Medulla oblongata (tissue), 1 donor: ENCODE measurements around the gene SLX4IP.
A peak's percentile ranks its signal among the peaks of the same experiment; 100 is the strongest.

ENCODE experiments used
- DNase-seq: peaks from one replicate; pipeline ENCODE4 v3.0.0-alpha.2; 2015; ENCODE audit errors: extremely low spot score

Gene SLX4IP

DNA sequence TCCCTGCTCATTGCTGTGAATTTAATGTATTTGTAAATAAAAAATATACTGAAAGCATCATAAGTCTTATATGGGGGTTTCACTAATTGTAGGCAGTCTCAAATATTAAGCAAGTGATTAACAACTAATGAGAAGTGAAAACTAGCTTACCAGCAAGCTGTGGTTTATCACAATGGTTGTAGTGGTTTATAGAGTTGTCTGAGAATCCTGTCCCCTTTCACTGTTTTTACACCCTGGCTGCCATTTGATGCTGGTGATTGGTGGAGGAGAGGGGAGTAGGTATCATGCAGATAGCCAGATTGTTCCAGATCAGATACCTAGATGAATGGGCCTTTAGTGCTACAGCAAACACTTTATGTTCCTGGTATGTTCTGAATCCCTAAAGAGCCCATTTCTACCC lies 7.1 kb upstream of the SLX4IP start:
- no peak for DNase-seq

- no peak for DNase-seq
Observed at GRCh38 chr20:10429443-10429981, 5.6 kb upstream of the SLX4IP start.

- DNase-seq: no peak
Observed at GRCh38 chr20:10430000-10430466, 5.1 kb upstream of the SLX4IP start.

DNA sequence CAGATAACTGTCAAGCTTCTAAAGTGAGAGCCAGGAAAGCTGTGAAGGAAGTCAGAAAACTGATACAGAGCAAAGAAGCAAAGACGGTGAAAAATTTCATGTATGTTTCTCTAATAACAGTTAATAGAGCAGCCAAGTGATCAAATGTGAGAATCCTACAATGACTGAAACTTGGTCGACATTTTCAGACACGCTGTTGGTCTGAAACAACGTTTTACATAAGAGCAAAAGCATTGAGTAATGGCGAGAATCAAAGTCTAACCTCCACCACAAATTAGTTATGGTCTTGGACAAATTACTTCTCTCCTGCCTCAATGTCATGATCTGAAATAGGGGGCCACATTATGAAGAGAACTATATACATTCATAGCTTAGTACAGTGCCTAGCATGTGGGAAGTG lies 4.4 kb upstream of the SLX4IP start:
- no peak for DNase-seq

DNA sequence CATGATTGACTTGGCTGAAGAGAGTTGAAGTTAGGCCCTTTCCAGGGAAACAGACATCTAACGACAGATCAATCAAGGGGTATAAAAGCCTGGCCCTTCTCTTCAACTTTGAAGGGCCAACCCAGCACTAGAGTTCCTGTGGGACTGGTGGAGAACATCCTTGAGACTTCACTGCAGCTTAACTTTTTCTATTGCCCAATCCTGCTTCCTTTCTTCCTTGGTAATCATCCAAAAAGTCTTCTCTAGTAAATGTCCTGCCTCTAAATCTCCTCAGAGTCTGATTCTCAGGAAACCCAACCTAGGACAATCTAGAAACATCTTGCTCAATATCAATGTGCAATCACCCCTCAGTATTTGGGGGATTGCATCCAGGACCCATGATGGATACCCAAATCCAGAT lies 3.0 kb upstream of the SLX4IP start:
- no peak for DNase-seq

DNA sequence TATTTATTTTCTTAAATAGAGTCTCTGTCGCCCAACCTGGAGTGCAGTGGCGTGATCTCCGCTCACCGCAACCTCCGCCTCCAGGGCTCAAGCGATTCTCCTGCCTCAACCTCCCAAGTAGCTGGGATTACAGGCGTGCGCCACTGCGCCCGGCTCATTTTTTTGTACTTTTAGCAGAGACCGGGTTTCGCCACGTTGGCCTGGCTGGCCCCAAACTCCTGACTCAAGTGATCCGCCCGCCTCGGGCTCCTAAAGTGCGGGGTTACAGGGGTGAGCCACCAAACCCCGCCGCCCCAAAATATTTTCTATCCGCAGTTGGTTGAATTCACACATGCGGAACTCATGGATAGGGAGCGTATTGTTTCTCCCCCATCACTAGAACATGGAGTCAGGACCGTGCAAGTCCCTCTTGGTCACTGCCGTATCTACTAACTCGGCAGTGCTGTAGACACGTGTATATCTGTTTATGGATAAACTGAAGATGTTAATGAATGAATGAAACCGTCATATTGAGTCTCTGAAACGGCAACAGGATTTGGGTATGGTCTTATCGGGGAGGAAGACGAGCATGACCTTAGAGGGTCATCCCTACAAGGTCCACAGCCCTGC lies 2.0 kb upstream of the SLX4IP start:
- no peak for DNase-seq

- peak; percentile 90 for DNase-seq
Observed at GRCh38 chr20:10433623-10434466, 1.3 kb upstream of the SLX4IP start, which contains the start of gene MKKS. Gene MKKS (minus strand): TSS chr20:10434222. CDS start chr20:10413514, 20,708 bp downstream.

DNA sequence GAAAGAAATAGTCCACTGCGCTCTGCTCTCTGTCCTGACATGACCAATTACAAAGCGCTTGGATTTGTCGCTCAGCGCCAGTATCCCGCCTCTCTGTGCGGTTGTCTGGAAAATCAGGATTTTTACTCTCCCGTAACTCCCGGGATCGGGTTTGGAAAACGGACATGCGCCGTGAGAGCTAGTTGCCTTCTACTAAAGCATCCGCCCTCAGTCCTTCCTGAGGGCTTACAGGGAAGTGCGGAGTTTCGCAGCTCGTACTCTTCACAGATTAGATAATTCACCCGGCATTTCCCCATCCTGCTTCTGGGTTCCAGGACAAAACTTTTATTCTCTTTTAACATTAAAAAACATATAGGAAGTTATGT lies 656 bp upstream of the SLX4IP start:
- peak; percentile 100 for DNase-seq

DNA sequence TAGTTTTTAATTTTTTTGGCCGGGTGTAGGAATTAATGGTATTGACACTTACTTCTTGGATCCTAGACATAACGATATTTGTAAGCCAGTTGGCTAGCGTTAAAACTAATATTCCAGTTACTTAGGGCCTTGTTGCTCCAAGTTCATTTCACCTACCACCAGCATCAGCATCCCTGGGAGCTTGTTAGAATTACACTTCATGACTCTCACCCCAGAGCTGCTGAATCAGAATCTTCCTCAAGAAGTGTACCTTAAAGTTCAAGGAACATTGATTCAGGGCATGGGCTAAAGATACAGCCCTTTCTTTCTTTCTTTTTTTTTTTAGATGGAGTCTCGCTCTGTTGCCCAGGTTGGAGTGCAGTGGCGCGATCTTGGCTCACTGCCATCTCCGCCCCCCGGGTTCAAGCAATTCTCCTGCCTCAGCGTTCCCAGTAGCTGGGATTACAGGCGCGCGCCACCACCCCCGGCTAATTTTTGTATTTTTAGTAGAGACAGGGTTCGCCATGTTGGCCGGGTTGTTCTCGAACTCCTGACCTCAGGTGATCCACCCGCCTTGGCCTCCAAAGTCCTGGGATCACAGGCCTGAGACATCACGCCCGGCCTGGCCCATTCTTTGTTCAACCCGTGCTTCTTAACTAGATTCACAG lies 1.1 kb downstream of the SLX4IP start:
- no peak for DNase-seq

DNA sequence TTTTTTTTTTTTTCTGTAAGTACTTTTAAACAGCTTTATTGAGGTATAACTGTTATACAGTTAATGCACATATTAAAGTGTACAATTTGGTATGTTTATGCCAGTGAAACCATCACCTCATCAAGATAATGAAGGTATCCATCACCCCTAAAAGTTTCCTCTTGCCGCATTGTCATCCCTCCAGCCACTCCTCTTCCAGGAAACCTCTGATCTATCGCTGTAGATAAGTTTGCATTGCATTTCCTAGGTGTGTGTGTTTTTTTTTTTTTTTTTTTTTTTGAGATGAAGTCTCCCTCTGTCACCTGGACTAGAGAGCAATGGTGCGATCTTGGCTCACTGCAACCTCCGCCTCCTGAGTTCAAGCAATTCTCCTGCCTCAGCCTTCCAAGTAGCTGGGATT lies 3.1 kb downstream of the SLX4IP start:
- no peak for DNase-seq

- no peak for DNase-seq
Observed at GRCh38 chr20:10443936-10444335, 8.8 kb downstream of the SLX4IP start.

DNA sequence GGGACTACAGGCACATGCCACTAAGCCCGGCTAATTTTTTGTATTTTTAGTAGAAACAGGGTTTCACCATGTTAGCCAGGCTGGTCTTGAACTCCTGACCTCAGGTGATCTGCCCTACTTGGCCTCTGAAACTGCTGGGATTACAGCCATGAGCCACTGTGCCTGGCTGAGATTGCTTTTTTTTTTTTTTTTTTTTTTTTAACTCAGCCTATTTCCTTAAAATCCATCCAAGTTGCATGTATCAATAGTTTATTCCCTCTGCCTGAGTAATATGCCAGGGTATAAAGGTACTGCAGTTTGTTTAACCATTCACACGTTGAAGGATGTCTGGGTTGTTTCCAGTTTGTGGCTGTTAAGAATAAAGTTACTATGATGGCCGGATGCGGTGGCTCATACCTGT lies 10.7 kb downstream of the SLX4IP start:
- DNase-seq: no peak

GRCh38 chr20:10447028-10447427 lies 11.9 kb downstream of the SLX4IP start:
- no peak for DNase-seq

DNA sequence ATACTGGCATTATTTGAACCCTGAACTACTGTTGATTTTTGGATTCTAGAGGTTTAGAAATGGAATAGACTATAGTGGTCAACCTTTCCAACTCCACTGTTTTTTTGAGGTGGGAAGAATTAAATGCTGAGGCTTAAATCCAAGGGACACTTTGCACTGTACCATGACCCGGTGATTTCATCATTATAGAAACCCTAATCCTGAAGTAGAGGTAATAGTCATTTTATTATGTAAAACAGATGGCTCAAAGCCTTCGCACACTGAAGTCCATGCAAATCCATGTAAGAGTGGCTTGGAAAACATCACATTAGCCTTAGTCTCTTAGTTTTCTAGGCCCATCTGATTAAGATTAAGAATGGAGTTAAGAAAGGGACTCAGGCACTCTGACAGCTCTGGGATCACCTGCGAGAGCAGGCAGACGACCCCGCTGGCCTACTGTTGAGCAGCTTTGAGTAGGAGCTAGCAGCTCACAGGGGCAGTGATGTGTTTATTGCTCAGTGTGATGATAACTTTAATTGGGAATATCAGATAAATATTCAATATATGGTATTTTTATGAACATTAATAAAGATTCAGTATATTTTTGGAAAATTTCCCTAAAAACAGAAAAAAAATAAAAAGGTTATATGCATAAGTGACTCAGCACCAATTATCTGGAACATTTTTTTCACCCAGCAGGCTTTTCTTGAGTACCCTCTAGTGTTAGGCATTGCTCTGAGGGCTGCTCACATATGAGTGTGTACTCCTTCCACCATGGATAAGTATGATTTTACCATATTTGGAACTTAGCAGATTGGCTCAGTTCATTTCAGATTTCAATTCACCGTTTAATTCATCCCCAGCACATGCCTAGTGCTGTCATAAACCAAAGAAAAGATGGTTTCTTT lies 13.4 kb downstream of the SLX4IP start:
- no peak for DNase-seq

DNA sequence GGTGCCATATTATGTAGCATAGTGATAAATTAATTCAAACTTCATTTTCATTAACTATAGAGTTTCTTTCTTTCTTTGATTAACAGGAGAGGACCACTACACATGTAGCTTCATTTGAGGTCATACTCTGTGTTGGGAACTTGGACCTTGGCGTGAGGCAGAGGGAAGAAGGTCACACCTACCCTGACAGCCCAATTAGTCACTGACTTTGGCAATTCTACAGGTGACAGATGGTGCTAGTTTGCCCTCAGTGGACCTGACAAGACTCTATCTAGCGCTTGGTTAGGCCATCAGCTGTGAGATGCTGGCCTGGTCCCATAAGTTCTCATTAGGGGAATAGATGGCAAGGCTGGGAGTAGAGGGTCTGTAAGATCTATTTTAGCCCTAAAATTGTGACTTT lies 14.2 kb downstream of the SLX4IP start:
- no peak for DNase-seq

GRCh38 chr20:10453241-10453640 lies 18.1 kb downstream of the SLX4IP start:
- DNase-seq: peak; percentile 51

DNA sequence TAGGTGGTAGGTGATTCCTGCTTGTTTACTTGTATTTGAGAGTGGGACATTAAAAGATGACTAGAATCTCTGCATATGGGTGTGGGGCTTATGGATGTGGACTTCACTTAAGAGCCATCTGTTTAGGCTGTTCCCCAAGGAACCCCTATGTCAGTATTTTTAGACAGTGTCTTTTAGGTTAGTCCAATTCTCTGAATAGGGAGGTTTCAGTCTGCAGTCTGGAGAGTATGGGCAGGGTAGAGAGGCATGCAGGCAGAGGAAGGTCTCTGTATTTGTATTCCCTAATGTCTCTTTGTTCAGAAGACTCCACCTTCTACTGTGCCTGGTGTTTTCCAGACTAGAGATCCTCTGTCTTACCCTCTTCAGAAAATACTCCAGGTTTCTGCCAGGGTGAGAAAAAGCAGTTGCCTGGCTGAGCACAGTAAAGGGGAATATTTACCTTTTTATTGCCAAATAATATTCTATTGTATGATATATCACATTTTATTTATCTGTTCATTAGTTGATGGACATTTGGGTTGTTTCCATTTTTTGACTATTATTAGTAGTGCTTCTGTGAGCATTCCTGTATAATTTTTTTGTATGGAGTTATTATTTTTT lies 19.1 kb downstream of the SLX4IP start:
- DNase-seq: no peak

DNA sequence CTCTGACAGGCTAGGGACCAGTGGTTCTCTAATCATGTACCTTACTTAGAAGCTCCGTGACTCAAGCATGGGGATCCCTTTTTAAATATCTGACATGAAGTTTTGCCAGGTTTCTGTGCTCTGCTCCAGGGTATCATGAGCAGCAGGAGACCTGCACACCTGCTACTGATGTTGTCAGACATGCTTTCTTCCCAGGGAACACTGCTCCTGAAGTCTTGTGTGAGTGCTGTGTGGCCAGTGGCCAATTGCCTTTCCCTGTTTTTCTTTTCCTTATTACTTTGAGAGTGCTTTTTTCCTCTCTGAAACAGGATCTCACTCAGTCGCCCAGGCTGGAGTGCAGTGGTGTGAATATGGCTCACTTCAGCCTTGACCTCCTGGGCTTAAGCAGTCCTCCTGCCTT lies 26.4 kb downstream of the SLX4IP start:
- no peak for DNase-seq

DNA sequence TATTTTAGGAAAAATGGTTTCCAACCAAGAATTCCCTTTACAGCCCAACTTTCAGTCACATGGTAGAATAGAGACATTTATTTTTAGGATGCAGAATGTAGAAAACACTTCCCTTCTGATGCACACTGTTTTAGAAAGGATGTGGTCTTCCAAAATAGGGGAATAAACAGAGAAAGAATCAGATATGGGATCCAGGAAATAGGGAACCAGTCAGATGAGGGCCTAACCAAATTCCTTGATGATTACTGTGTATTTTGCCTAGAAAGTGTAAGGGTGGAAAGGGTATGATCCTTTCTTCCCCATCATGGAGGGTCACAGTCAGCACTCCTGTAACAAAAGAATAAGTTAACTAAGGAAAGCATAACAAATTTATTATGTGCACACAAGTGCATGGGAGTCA lies 27.4 kb downstream of the SLX4IP start:
- no peak for DNase-seq

DNA sequence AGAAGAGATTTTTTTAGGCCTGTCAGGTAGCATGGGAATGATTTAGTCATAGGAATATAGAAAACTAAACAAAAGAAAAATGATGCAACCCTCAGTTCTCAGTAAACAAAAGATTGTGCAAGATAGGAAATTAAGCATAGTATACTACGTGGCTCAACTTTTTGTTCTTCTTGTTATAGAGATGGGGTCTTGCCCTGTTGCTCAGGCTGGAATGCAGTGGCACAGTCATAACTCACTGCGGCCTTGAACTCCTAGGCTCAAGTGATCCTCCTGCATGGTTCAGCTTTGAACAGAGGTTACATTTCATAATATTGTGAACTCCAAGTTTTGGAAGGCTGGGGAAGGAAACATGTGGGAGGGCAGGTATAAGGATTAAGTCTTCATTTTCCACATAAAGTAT lies 28.5 kb downstream of the SLX4IP start:
- no peak for DNase-seq

- DNase-seq: no peak
Observed at GRCh38 chr20:10465135-10465534, 30.0 kb downstream of the SLX4IP start.
